Measurements from ENCODE around the gene ZCCHC14. TPM values are rescaled to one million over a fixed set of nuclear protein-coding genes. Genes with fewer than 3 reads are reported as not detected.
A peak's percentile ranks its signal among the peaks of the same experiment; 100 is the strongest.

The ZCCHC14 gene
- total RNA-seq, 1 experiment from 2014 or later, result 27.7 TPM

GRCh38 chr16:87457709-87458423 lies 35.0 kb downstream of the ZCCHC14 start:
- Histone ChIP-seq H4K8ac (replicated peaks; ENCODE audit: insufficient read length, low read depth, low read length) (no peak overlapping the region), H3K23me2 (ENCODE audit: insufficient read length, low read depth, low read length, poor library complexity, severe bottlenecking) (no peaks in the 10 kb centered on the region), H3K23ac (ENCODE audit: insufficient read length, low read depth, low read length) (no peak overlapping the region), H3K9me3 (ENCODE audit: control insufficient read depth, low read depth, low read length) (no peaks in the 10 kb centered on the region), H3K14ac (ENCODE audit: insufficient read depth, low read length) (no peak overlapping the region), H2BK20ac (ENCODE audit: low read depth, low read length, poor library complexity, severe bottlenecking) (no peak overlapping the region), H2BK12ac (ENCODE audit: insufficient read length, low read depth, low read length) (no peak overlapping the region), H2AK5ac (ENCODE audit: insufficient read length, low read length) (no peak overlapping the region), H3K79me1 (ENCODE audit: insufficient read depth, low read depth, low read length, poor library complexity, severe bottlenecking) (peaks cover 4% of the 10 kb centered on the region), H4K5ac (ENCODE audit: insufficient read length, low read depth, low read length) (no peak overlapping the region), H3T11ph (ENCODE audit: low read length) (no peak overlapping the region), H2BK120ac (ENCODE audit: low read depth, low read length, poor library complexity, severe bottlenecking) (no peak overlapping the region), H4K20me1 (ENCODE audit: control insufficient read depth, insufficient read depth, insufficient read length) (no peaks in the 10 kb centered on the region), H3K4me1 (ENCODE audit: insufficient read depth, low read length) (no peaks in the 10 kb centered on the region), H3K18ac (ENCODE audit: insufficient read length, low read depth, low read length) (no peak overlapping the region), H3K27me3 (ENCODE audit: insufficient read depth, low read length) (no peaks in the 10 kb centered on the region), H3K9ac (ENCODE audit: extremely low read depth, insufficient read length, low read length) (no peak overlapping the region), H2BK15ac (ENCODE audit: low read depth, low read length) (no peak overlapping the region), H4K91ac (ENCODE audit: insufficient read length, low read depth, low read length) (no peak overlapping the region), H3K79me2 (ENCODE audit: insufficient read depth, low read length) (no peaks in the 10 kb centered on the region), H2AFZ (ENCODE audit: low read length) (no peak overlapping the region), H3K4me2 (ENCODE audit: insufficient read depth, insufficient read length, low read length) (no peak overlapping the region), H3K27ac (ENCODE audit: insufficient read length, low read depth, low read length) (no peak overlapping the region), H2BK5ac (ENCODE audit: insufficient read length, low read length) (no peak overlapping the region), H3K4ac (ENCODE audit: low read depth, low read length) (no peak overlapping the region), H3K56ac (ENCODE audit: insufficient read length, low read depth, low read length) (no peak overlapping the region)
- Mint-ChIP-seq H3K4me3 (no peak overlapping the region), H3K27ac (peak overlapping the region in 1 of 3 experiments; percentile 61; a peak in 2 of 7 replicates), H3K36me3 (ENCODE audit: insufficient read depth in 1 of 3, low read depth in 3 of 3) (peaks cover 9 to 41% (median 37%) of the 10 kb centered on the region in 3 experiments; a peak in 6 of 7 replicates), H3K4me1 (peaks cover 6 to 9% of the 10 kb centered on the region in 2 experiments; a peak in 3 of 4 replicates), H3K27me3 (ENCODE audit: low read depth) (no peaks in the 10 kb centered on the region), H3K9me3 (no peaks in the 10 kb centered on the region)
- DNase-seq, result no peak
- WGBS (ENCODE audit: extremely low coverage, insufficient read length, low lambda C conversion rate), result no CpG with 5 or more reads among the region's 22 CpGs
- TF ChIP-seq CTCF (conservative IDR thresholded peaks at IDR 0.05), result no peak
